Endothelial cell of umbilical vein (primary cell): ENCODE data around the gene GPRIN2.

Experiments
- EZH2 ChIP-seq: IDR thresholded peaks from 2 replicates; pipeline ENCODE4 v1.6.1; 2012; ENCODE audit warnings: borderline replicate concordance, low read depth, mild to moderate bottlenecking, moderate library complexity, low read length, inconsistent platforms; ENCODE audit not compliant: severe bottlenecking
- FOS ChIP-seq: IDR thresholded peaks from 2 replicates; pipeline ENCODE4 v1.6.1; 2011; ENCODE audit warnings: mild to moderate bottlenecking, low read length, moderate library complexity, borderline replicate concordance; ENCODE audit not compliant: insufficient read depth
- GATA2 ChIP-seq: IDR thresholded peaks from 2 replicates; pipeline ENCODE4 v1.7.0; 2011; ENCODE audit warnings: low read depth, mild to moderate bottlenecking, moderate library complexity, mixed read lengths, low read length; ENCODE audit not compliant: insufficient read length, insufficient read depth
- MYC ChIP-seq: IDR thresholded peaks from one replicate; pipeline ENCODE4 v1.6.1; 2011; ENCODE audit warnings: mild to moderate bottlenecking, low read depth, low read length
- POLR2A ChIP-seq: IDR thresholded peaks from 2 replicates; pipeline ENCODE4 v1.6.1; 2012; ENCODE audit warnings: low read depth, mild to moderate bottlenecking, control low read depth, low read length
- POLR2AphosphoS5 ChIP-seq: IDR thresholded peaks from 2 replicates; pipeline ENCODE4 v1.6.1; 2012; ENCODE audit warnings: low read depth, mild to moderate bottlenecking, control low read depth, low read length, moderate library complexity; ENCODE audit not compliant: insufficient read depth
- TF ChIP-seq, protein P1 (sequence below), 2 donors: IDR thresholded peaks; 1 replicate in 1 of 2; 2 replicates in 1 of 2; pipeline ENCODE4 v1.5.1; 2011; ENCODE audit warnings: low read length in 2 of 2, mild to moderate bottlenecking in 2 of 2, moderate library complexity in 2 of 2, control low read depth in 1 of 2, inconsistent platforms in 1 of 2, low read depth in 1 of 2; ENCODE audit not compliant: insufficient read depth in 1 of 2; ENCODE audit errors: extremely low read depth in 1 of 2
- TF ChIP-seq, protein P2 (sequence below): IDR thresholded peaks from 2 replicates; pipeline ENCODE4 v1.6.1; 2011; ENCODE audit not compliant: insufficient read depth, insufficient read length

DNA sequence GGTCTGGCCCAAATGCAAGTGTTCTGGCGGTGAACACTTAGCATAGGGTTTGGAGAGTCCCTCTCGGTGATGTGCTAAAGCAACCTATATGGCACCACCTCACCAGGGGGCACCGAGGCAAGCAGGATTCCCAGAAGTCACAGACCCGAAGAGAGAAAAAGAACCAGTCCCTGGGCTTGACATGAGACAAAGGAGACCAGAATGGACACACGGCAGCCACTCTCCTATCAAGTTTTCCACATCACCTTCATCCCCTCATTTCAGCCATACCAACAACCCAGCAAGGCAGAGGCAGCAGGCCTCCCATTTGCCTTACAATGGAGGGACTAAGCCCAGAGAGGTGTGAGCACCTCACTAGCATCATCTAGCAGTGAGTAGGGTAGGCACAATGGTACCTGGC lies 19.7 kb downstream of the GPRIN2 start:
- TF ChIP-seq, protein P1, sequence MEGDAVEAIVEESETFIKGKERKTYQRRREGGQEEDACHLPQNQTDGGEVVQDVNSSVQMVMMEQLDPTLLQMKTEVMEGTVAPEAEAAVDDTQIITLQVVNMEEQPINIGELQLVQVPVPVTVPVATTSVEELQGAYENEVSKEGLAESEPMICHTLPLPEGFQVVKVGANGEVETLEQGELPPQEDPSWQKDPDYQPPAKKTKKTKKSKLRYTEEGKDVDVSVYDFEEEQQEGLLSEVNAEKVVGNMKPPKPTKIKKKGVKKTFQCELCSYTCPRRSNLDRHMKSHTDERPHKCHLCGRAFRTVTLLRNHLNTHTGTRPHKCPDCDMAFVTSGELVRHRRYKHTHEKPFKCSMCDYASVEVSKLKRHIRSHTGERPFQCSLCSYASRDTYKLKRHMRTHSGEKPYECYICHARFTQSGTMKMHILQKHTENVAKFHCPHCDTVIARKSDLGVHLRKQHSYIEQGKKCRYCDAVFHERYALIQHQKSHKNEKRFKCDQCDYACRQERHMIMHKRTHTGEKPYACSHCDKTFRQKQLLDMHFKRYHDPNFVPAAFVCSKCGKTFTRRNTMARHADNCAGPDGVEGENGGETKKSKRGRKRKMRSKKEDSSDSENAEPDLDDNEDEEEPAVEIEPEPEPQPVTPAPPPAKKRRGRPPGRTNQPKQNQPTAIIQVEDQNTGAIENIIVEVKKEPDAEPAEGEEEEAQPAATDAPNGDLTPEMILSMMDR (IDR thresholded peaks at IDR 0.05; ENCODE audit: extremely low read depth in 1 of 2, insufficient read depth in 1 of 2, low read depth in 1 of 2, low read length in 2 of 2) = no peak
- TF ChIP-seq, protein P2, sequence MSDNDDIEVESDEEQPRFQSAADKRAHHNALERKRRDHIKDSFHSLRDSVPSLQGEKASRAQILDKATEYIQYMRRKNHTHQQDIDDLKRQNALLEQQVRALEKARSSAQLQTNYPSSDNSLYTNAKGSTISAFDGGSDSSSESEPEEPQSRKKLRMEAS = no peak
- TF ChIP-seq MYC (no peak), GATA2 (no peak), POLR2A (no peak), EZH2 (no peak), POLR2AphosphoS5 (no peak), FOS (no peak)
